Smooth muscle cell (in vitro differentiated cells): ENCODE measurements around the gene UGT2B7. TPM values are rescaled to one million over a fixed set of nuclear protein-coding genes. Genes with fewer than 3 reads are reported as not detected.

Experiments used
- DNase-seq: peaks from one replicate; lab custom pipeline; 2025; ENCODE audit not compliant: unreplicated experiment; lab: John Stamatoyannopoulos, UW
- H2AFZ ChIP-seq: fragments of 200-600 bp; sonication (generic); 2 replicates; pipeline ENCODE4 v1.6.0; 2016; ENCODE audit warnings: antibody characterized with exemption, low read depth, mild to moderate bottlenecking
- H3F3A ChIP-seq: fragments of 200-600 bp; sonication (generic); 2 replicates; pipeline ENCODE4 v1.6.0; 2017; ENCODE audit warnings: antibody characterized with exemption, low read depth
- H3K27ac ChIP-seq: fragments of 200-600 bp; sonication (generic); 2 replicates; pipeline ENCODE4 v1.5.1; 2016; ENCODE audit warnings: low read depth, mild to moderate bottlenecking
- H3K27me3 ChIP-seq: fragments of 200-600 bp; sonication (generic); 2 replicates; pipeline ENCODE4 v1.6.1; 2016; ENCODE audit warnings: low read depth, mild to moderate bottlenecking
- H3K36me3 ChIP-seq: fragments of 200-600 bp; sonication (generic); 2 replicates; pipeline ENCODE4 v1.5.1; 2016; ENCODE audit warnings: low read depth
- H3K4me1 ChIP-seq: fragments of 200-600 bp; sonication (generic); 2 replicates; pipeline ENCODE4 v1.5.1; 2016; ENCODE audit warnings: low read depth
- H3K4me2 ChIP-seq: fragments of 200-600 bp; sonication (generic); 2 replicates; pipeline ENCODE4 v1.6.0; 2016; ENCODE audit warnings: mild to moderate bottlenecking
- H3K4me3 ChIP-seq: fragments of 200-600 bp; sonication (generic); 2 replicates; pipeline ENCODE4 v1.5.1; 2016; ENCODE audit warnings: mild to moderate bottlenecking
- H3K79me2 ChIP-seq: fragments of 200-600 bp; sonication (generic); 2 replicates; pipeline ENCODE4 v1.6.0; 2016; ENCODE audit warnings: low read depth, mild to moderate bottlenecking
- H3K9ac ChIP-seq: fragments of 200-600 bp; sonication (generic); 2 replicates; pipeline ENCODE4 v1.6.0; 2016; ENCODE audit warnings: low read depth
- H3K9me3 ChIP-seq: fragments of 200-600 bp; sonication (generic); replicated peaks from 2 replicates; pipeline ENCODE4 v1.5.1; 2016; ENCODE audit warnings: low read depth
- H4K20me1 ChIP-seq: fragments of 200-600 bp; sonication (generic); 2 replicates; pipeline ENCODE4 v1.6.0; 2016; ENCODE audit warnings: low read depth
- WGBS: methylation state at CpG from one replicate; pipeline ENCODE4 v1.1.7; 2016; ENCODE audit warnings: low lambda C conversion rate; 5-methylcytosine and 5-hydroxymethylcytosine counted together
- polyA plus RNA-seq: library from polyadenylated mRNA; unstranded; fragments of >200 nt; fragmentation: Nextera tagmentation; extraction: Ambion mirVana; gene quantifications from 2 replicates; pipeline ENCODE4 v1.2.1, GENCODE V29; 2016
- total RNA-seq: library from RNA; depleted of rRNA; stranded (reverse); fragments of >200 nt; gene quantifications from 2 replicates; pipeline ENCODE4 v1.2.3, GENCODE V29; 2014
- TF ChIP-seq, protein P1 (sequence below): fragments of 200-600 bp; sonication (generic); IDR thresholded peaks from 2 replicates; pipeline ENCODE4 v1.5.1; 2017; ENCODE audit warnings: borderline replicate concordance, mild to moderate bottlenecking, antibody characterized with exemption; ENCODE audit not compliant: insufficient read depth, poor library complexity, severe bottlenecking

UGT2B7 gene
- total and polyA plus RNA-seq, 2 experiments from 2014 or later, result 0.45 to 2.6 TPM

DNA sequence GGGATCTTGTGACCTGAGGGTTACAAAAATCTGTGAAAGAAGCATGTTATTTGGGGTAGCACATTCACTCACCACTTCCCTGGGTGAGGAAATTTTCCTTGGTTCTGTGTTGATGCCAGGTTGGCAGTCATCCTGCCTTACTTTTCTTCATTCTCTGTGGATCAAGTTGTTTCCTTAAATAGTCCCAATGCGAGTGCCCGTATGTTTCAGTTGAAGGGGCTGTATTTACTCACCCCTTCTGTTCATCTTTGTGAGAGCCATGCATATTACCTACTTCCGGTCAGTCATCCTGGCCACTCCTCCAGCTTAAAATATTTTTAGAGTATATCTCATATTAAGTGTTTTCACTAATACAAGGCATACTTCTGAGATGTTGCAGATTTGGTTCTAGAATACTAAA, 2.6 kb upstream of the UGT2B7 start:
- Histone ChIP-seq H3K79me2 (no peaks in the 10 kb centered on the region), H3K4me3 (no peak overlapping the region), H3K27ac (no peak overlapping the region), H3K9ac (no peak overlapping the region), H3K27me3 (no peaks in the 10 kb centered on the region), H2AFZ (no peak overlapping the region), H3K4me2 (no peak overlapping the region), H3K9me3 (no peaks in the 10 kb centered on the region), H4K20me1 (no peaks in the 10 kb centered on the region), H3F3A (no peaks in the 10 kb centered on the region), H3K36me3 (no peaks in the 10 kb centered on the region), H3K4me1 (peaks cover 3% of the 10 kb centered on the region)
- no peak for DNase-seq
- 97% methylated on average over 3 of the region's 3 CpGs for WGBS
- TF ChIP-seq, protein P1, sequence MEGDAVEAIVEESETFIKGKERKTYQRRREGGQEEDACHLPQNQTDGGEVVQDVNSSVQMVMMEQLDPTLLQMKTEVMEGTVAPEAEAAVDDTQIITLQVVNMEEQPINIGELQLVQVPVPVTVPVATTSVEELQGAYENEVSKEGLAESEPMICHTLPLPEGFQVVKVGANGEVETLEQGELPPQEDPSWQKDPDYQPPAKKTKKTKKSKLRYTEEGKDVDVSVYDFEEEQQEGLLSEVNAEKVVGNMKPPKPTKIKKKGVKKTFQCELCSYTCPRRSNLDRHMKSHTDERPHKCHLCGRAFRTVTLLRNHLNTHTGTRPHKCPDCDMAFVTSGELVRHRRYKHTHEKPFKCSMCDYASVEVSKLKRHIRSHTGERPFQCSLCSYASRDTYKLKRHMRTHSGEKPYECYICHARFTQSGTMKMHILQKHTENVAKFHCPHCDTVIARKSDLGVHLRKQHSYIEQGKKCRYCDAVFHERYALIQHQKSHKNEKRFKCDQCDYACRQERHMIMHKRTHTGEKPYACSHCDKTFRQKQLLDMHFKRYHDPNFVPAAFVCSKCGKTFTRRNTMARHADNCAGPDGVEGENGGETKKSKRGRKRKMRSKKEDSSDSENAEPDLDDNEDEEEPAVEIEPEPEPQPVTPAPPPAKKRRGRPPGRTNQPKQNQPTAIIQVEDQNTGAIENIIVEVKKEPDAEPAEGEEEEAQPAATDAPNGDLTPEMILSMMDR, result no peak

GRCh38 chr4:69095301-69095731, 958 bp upstream of the UGT2B7 start:
- H3K27ac ChIP-seq, result no peak overlapping the region
- 72% methylated on average over 2 of the region's 2 CpGs for WGBS
- H3F3A ChIP-seq, result no peaks in the 10 kb centered on the region
- H3K27me3 ChIP-seq, result no peaks in the 10 kb centered on the region
- no peak overlapping the region for H3K4me3 ChIP-seq
- H3K4me2 ChIP-seq, result no peak overlapping the region
- peaks cover 3% of the 10 kb centered on the region for H3K4me1 ChIP-seq
- no peaks in the 10 kb centered on the region for H3K36me3 ChIP-seq
- H3K9me3 ChIP-seq, result no peaks in the 10 kb centered on the region
- peak overlapping the region; percentile 75 for H2AFZ ChIP-seq
- H3K9ac ChIP-seq, result no peak overlapping the region
- TF ChIP-seq, protein P1, result no peak
- no peaks in the 10 kb centered on the region for H4K20me1 ChIP-seq
- H3K79me2 ChIP-seq, result no peaks in the 10 kb centered on the region
- no peak for DNase-seq

GRCh38 chr4:69096810-69097209, 536 bp downstream of the UGT2B7 start:
- no peak overlapping the region for H2AFZ ChIP-seq
- H3F3A ChIP-seq, result no peaks in the 10 kb centered on the region
- H3K36me3 ChIP-seq, result no peaks in the 10 kb centered on the region
- DNase-seq, result no peak
- H3K9ac ChIP-seq, result no peak overlapping the region
- TF ChIP-seq, protein P1, result no peak
- no peaks in the 10 kb centered on the region for H3K27me3 ChIP-seq
- H4K20me1 ChIP-seq, result no peaks in the 10 kb centered on the region
- H3K4me3 ChIP-seq, result no peak overlapping the region
- H3K79me2 ChIP-seq, result no peaks in the 10 kb centered on the region
- 85% methylated on average over 3 of the region's 3 CpGs for WGBS
- no peak overlapping the region for H3K27ac ChIP-seq
- H3K9me3 ChIP-seq, result no peaks in the 10 kb centered on the region
- H3K4me2 ChIP-seq, result no peak overlapping the region
- peaks cover 3% of the 10 kb centered on the region for H3K4me1 ChIP-seq

DNA sequence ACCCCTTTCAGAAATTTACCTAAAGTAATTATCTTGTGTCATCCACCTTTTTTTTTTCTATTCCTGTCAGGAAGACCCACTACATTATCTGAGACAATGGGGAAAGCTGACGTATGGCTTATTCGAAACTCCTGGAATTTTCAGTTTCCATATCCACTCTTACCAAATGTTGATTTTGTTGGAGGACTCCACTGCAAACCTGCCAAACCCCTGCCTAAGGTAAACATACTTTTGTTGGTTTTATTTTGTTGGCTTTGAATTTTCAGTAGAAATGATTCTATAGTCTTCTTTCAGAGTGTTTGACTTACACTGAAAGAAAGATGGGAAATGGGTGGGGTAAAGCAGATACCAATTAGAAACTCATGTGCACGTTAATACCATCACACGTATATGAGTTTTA, 2.2 kb downstream of the UGT2B7 start:
- TF ChIP-seq, protein P1, result no peak
- no peak for DNase-seq
- Histone ChIP-seq H2AFZ (no peak overlapping the region), H3K4me1 (peaks cover 3% of the 10 kb centered on the region), H3K27me3 (no peaks in the 10 kb centered on the region), H3K4me2 (no peak overlapping the region), H4K20me1 (no peaks in the 10 kb centered on the region), H3F3A (no peaks in the 10 kb centered on the region), H3K27ac (no peak overlapping the region), H3K4me3 (no peak overlapping the region), H3K79me2 (no peaks in the 10 kb centered on the region), H3K9me3 (no peaks in the 10 kb centered on the region), H3K9ac (no peak overlapping the region), H3K36me3 (no peaks in the 10 kb centered on the region)
- WGBS, result 93% methylated on average over 4 of the region's 4 CpGs
